Endothelial cell (in vitro differentiated cells): ENCODE results near the gene TP53BP2. TPM values are rescaled to one million over a fixed set of nuclear protein-coding genes. Genes with fewer than 3 reads are reported as not detected.

Experiments used
- DNase-seq: peaks from one replicate; pipeline ENCODE4 v3.0.0; 2021; ENCODE audit warnings: low spot score
- H3K27ac Mint-ChIP-seq: one replicate; pipeline ENCODE4 v1.8.0; 2021; ENCODE audit warnings: mixed read lengths, inconsistent platforms; ENCODE audit not compliant: unreplicated experiment
- H3K27me3 Mint-ChIP-seq: one replicate; pipeline ENCODE4 v1.8.0; 2021; ENCODE audit warnings: mild to moderate bottlenecking, moderate library complexity, mixed read lengths, inconsistent platforms; ENCODE audit not compliant: unreplicated experiment
- H3K36me3 Mint-ChIP-seq: one replicate; pipeline ENCODE4 v1.8.0; 2021; ENCODE audit warnings: mild to moderate bottlenecking, low read depth, mixed read lengths, inconsistent platforms; ENCODE audit not compliant: unreplicated experiment
- H3K4me1 Mint-ChIP-seq: one replicate; pipeline ENCODE4 v1.8.0; 2021; ENCODE audit warnings: mild to moderate bottlenecking, mixed read lengths, inconsistent platforms; ENCODE audit not compliant: unreplicated experiment
- H3K4me3 Mint-ChIP-seq: one replicate; pipeline ENCODE4 v1.8.0; 2021; ENCODE audit warnings: mild to moderate bottlenecking, mixed read lengths, inconsistent platforms; ENCODE audit not compliant: unreplicated experiment
- H3K9me3 Mint-ChIP-seq: one replicate; pipeline ENCODE4 v1.8.0; 2021; ENCODE audit warnings: mixed read lengths, inconsistent platforms; ENCODE audit not compliant: unreplicated experiment
- CTCF ChIP-seq: fragments of 200-600 bp; sonication (generic); IDR thresholded peaks from one replicate; pipeline ENCODE4 v1.5.0; 2021; ENCODE audit warnings: antibody characterized with exemption; ENCODE audit not compliant: unreplicated experiment
- total RNA-seq: library from RNA; stranded (reverse); fragmentation: NEBNext Ultra II Directional; extraction: Animal tissue kit (Norgen Biotek cat#: 25700); gene quantifications from one replicate; pipeline ENCODE4 v1.2.1, GENCODE V29; 2021; ENCODE audit not compliant: unreplicated experiment

TP53BP2 gene
- total RNA-seq, 1 donor from 2014 or later, result 42.0 TPM

- no peak for DNase-seq
- no peak overlapping the region for H3K4me3 Mint-ChIP-seq
- H3K27me3 Mint-ChIP-seq, result peaks cover 3% of the 10 kb centered on the region
- no peak for TF ChIP-seq CTCF
- H3K36me3 Mint-ChIP-seq, result no peaks in the 10 kb centered on the region
- no peak overlapping the region for H3K27ac Mint-ChIP-seq
- no peaks in the 10 kb centered on the region for H3K9me3 Mint-ChIP-seq
- H3K4me1 Mint-ChIP-seq, result no peaks in the 10 kb centered on the region
These were observed 6.6 kb upstream of the TP53BP2 start for GRCh38 chr1:223852337-223852736.

GRCh38 chr1:223849352-223850254 is 3.9 kb upstream of the TP53BP2 start:
- Mint-ChIP-seq H3K36me3 (peaks cover 4% of the 10 kb centered on the region), H3K27ac (no peak overlapping the region), H3K4me3 (no peak overlapping the region), H3K27me3 (peaks cover 15% of the 10 kb centered on the region), H3K9me3 (no peaks in the 10 kb centered on the region), H3K4me1 (peaks cover 13% of the 10 kb centered on the region)
- TF ChIP-seq CTCF, result no peak
- no peak for DNase-seq

- Mint-ChIP-seq H3K27ac (no peak overlapping the region), H3K27me3 (peaks cover 15% of the 10 kb centered on the region), H3K36me3 (peaks cover 4% of the 10 kb centered on the region), H3K4me3 (no peak overlapping the region), H3K4me1 (peaks cover 20% of the 10 kb centered on the region), H3K9me3 (no peaks in the 10 kb centered on the region)
- no peak for DNase-seq
- TF ChIP-seq CTCF, result no peak
These were observed 2.8 kb upstream of the TP53BP2 start for GRCh38 chr1:223848536-223848935.

- H3K27ac Mint-ChIP-seq, result peak overlapping the region; percentile 97
- no peak overlapping the region for H3K4me3 Mint-ChIP-seq
- H3K4me1 Mint-ChIP-seq, result peaks cover 20% of the 10 kb centered on the region
- no peaks in the 10 kb centered on the region for H3K9me3 Mint-ChIP-seq
- H3K27me3 Mint-ChIP-seq, result peaks cover 15% of the 10 kb centered on the region
- no peak for TF ChIP-seq CTCF
- DNase-seq, result no peak
- H3K36me3 Mint-ChIP-seq, result peaks cover 4% of the 10 kb centered on the region
These were observed 2.1 kb upstream of the TP53BP2 start for GRCh38 chr1:223847781-223848345.
